IMR-90 (cell line): ENCODE results near the gene PXYLP1. TPM values are rescaled to one million over a fixed set of nuclear protein-coding genes. Genes with fewer than 3 reads are reported as not detected.

Experiments used
- ATAC-seq: fragments of 200-7000 bp; cut with Tn5 transposase; 2 replicates; pipeline ENCODE4 v1.9.1; 2020; ENCODE audit warnings: low read depth, mild to moderate bottlenecking, moderate library complexity
- BruUV-seq: library from RNA; stranded (reverse); fragments of 400-500 nt; replicated peaks from 2 replicates; lab custom pipeline; 2021; lab: Mats Ljungman, UMichigan
- CTCF ChIA-PET: fragments of 300-600 bp; formaldehyde crosslinking; extraction: SDS; loops from one replicate; lab custom pipeline; 2021; ENCODE audit warnings: antibody characterized with exemption; lab: Yijun Ruan, JAX
- POLR2A ChIA-PET: fragments of 300-600 bp; sonication (Branson Sonifier 250); formaldehyde crosslinking; loops from one replicate; lab custom pipeline; 2022; ENCODE audit warnings: antibody characterized with exemption; ENCODE audit not compliant: unreplicated experiment; lab: Charles Lee
- DNase-seq: peaks from one replicate; pipeline ENCODE4 v3.0.0; 2013
- H2AFZ ChIP-seq: replicated peaks from 2 replicates; pipeline ENCODE3; 2013; ENCODE audit warnings: low read length, mild to moderate bottlenecking; ENCODE audit not compliant: poor library complexity
- H2AK5ac ChIP-seq: 2 replicates; pipeline ENCODE4 v1.6.1; 2013; ENCODE audit warnings: low read depth, low read length, inconsistent platforms
- H2AK9ac ChIP-seq: replicated peaks from 2 replicates; pipeline ENCODE3; 2013; ENCODE audit warnings: mild to moderate bottlenecking, low read depth, low read length, moderate library complexity; ENCODE audit not compliant: poor library complexity
- H2BK120ac ChIP-seq: 2 replicates; pipeline ENCODE4 v1.6.1; 2013; ENCODE audit warnings: low read depth, low read length, inconsistent platforms
- H2BK15ac ChIP-seq: 3 replicates; pipeline ENCODE4 v1.6.1; 2013; ENCODE audit warnings: low read depth, low read length, inconsistent platforms
- H2BK20ac ChIP-seq: 2 replicates; pipeline ENCODE4 v1.6.1; 2013; ENCODE audit warnings: low read depth, mild to moderate bottlenecking, inconsistent platforms, low read length, moderate library complexity
- H2BK5ac ChIP-seq: 2 replicates; pipeline ENCODE4 v1.6.1; 2013; ENCODE audit warnings: mild to moderate bottlenecking, low read depth, low read length, inconsistent platforms; ENCODE audit not compliant: poor library complexity, severe bottlenecking
- H3K14ac ChIP-seq: replicated peaks from 2 replicates; pipeline ENCODE4 v1.6.1; 2013; ENCODE audit warnings: low read depth, low read length, inconsistent platforms
- H3K18ac ChIP-seq: 2 replicates; pipeline ENCODE4 v1.6.1; 2013; ENCODE audit warnings: low read depth, low read length, control low read depth
- H3K23ac ChIP-seq: 2 replicates; pipeline ENCODE4 v1.6.1; 2013; ENCODE audit warnings: low read depth, low read length, inconsistent platforms
- H3K27ac ChIP-seq: 2 replicates; pipeline ENCODE4 v1.5.1; 2013; ENCODE audit warnings: mild to moderate bottlenecking, control low read depth, low read length; ENCODE audit not compliant: insufficient read depth
- H3K27me3 ChIP-seq: 2 replicates; pipeline ENCODE4 v1.6.1; 2013; ENCODE audit warnings: low read length; ENCODE audit not compliant: control insufficient read depth, insufficient read depth
- H3K36me3 ChIP-seq: 2 replicates; pipeline ENCODE4 v1.6.1; 2013; ENCODE audit warnings: low read length, mixed read lengths; ENCODE audit not compliant: control insufficient read depth, insufficient read depth
- H3K4ac ChIP-seq: 2 replicates; pipeline ENCODE4 v1.6.1; 2013; ENCODE audit warnings: low read depth, low read length, inconsistent platforms
- H3K4me1 ChIP-seq: 2 replicates; pipeline ENCODE4 v1.6.1; 2013; ENCODE audit warnings: low read length, mixed read lengths; ENCODE audit not compliant: control insufficient read depth, insufficient read depth
- H3K4me2 ChIP-seq: 2 replicates; pipeline ENCODE4 v1.6.1; 2013; ENCODE audit warnings: low read depth, mild to moderate bottlenecking, control low read depth, low read length, moderate library complexity
- H3K4me3 ChIP-seq: 2 replicates; pipeline ENCODE4 v1.5.1; 2013; ENCODE audit warnings: low read depth, mild to moderate bottlenecking, control low read depth, low read length, moderate library complexity; ENCODE audit not compliant: insufficient read depth
- H3K56ac ChIP-seq: 2 replicates; pipeline ENCODE4 v1.6.1; 2013; ENCODE audit warnings: low read length, inconsistent platforms; ENCODE audit not compliant: insufficient read depth; ENCODE audit errors: extremely low read depth
- H3K79me1 ChIP-seq, 2 experiments: 2 replicates each; pipeline ENCODE4 v1.6.1; 2013; ENCODE audit warnings: low read length in 2 of 2, inconsistent platforms in 1 of 2, low read depth in 1 of 2
- H3K9ac ChIP-seq: 2 replicates; pipeline ENCODE4 v1.6.1; 2013; ENCODE audit warnings: low read depth, low read length, control low read depth
- H3K9me1 ChIP-seq: 2 replicates; pipeline ENCODE4 v1.6.1; 2013; ENCODE audit warnings: low read length, inconsistent platforms; ENCODE audit not compliant: insufficient read depth
- H3K9me3 ChIP-seq: 2 replicates; pipeline ENCODE4 v1.6.1; 2013; ENCODE audit warnings: low read length; ENCODE audit not compliant: control insufficient read depth, insufficient read depth
- H4K20me1 ChIP-seq: 2 replicates; pipeline ENCODE4 v1.6.1; 2013; ENCODE audit warnings: low read length, inconsistent platforms; ENCODE audit not compliant: insufficient read depth
- H4K5ac ChIP-seq: 2 replicates; pipeline ENCODE4 v1.6.1; 2013; ENCODE audit warnings: mild to moderate bottlenecking, low read depth, low read length, control low read depth
- H4K8ac ChIP-seq, 2 experiments: 2 replicates each; pipeline ENCODE4 v1.6.1; 2013; ENCODE audit warnings: low read depth in 2 of 2, low read length in 2 of 2, control low read depth in 1 of 2, inconsistent platforms in 1 of 2
- H4K91ac ChIP-seq: 2 replicates; pipeline ENCODE4 v1.6.1; 2013; ENCODE audit warnings: low read depth, low read length, inconsistent platforms; ENCODE audit not compliant: insufficient read depth
- CEBPB ChIP-seq: IDR thresholded peaks from 2 replicates; pipeline ENCODE4 v1.6.1; 2012; ENCODE audit warnings: low read depth, low read length, improper control_type of control experiment
- MXI1 ChIP-seq: IDR thresholded peaks from 2 replicates; pipeline ENCODE4 v1.6.1; 2012; ENCODE audit warnings: low read depth, mild to moderate bottlenecking, low read length, moderate library complexity, borderline replicate concordance
- POLR2A ChIP-seq: IDR thresholded peaks from 2 replicates; pipeline ENCODE4 v1.6.1; 2012; ENCODE audit warnings: mild to moderate bottlenecking, low read depth, low read length
- RCOR1 ChIP-seq: IDR thresholded peaks from 2 replicates; pipeline ENCODE4 v1.6.1; 2012; ENCODE audit warnings: mild to moderate bottlenecking, low read length, improper control_type of control experiment; ENCODE audit not compliant: insufficient replicate concordance
- RFX5 ChIP-seq: IDR thresholded peaks from 2 replicates; pipeline ENCODE4 v1.8.0; 2012; ENCODE audit warnings: low read depth, mild to moderate bottlenecking, low read length, moderate library complexity
- SMC3 ChIP-seq: fragments of 150-350 bp; IDR thresholded peaks from 2 replicates; pipeline ENCODE4 v1.6.1; 2016; ENCODE audit warnings: low read depth, mild to moderate bottlenecking, antibody characterized with exemption, low read length, moderate library complexity
- WGBS, 2 experiments: methylation state at CpG; one replicate each; pipeline versions ENCODE4 v1.1.5 to v1.1.7; 2013; ENCODE audit warnings: missing lambda C conversion rate in 2 of 2; ENCODE audit not compliant: insufficient read length in 1 of 2; ENCODE audit errors: extremely low coverage in 2 of 2; 5-methylcytosine and 5-hydroxymethylcytosine counted together
- dilution Hi-C: fragments of 300-500 bp; cut with HindIII; formaldehyde crosslinking; loops from one replicate; pipeline ENCODE4 v1.14.3; 2018; ENCODE audit warnings: low sequenced_read_pairs; ENCODE audit not compliant: unreplicated experiment
- in situ Hi-C: fragments of 300-500 bp; cut with MboI; formaldehyde crosslinking; loops from 3 replicates; pipeline ENCODE4 v1.14.3; 2019; ENCODE audit warnings: low sequenced_read_pairs, inconsistent platforms, mixed read lengths
- intact Hi-C: fragments of 100-400 bp; cut with micrococcal nuclease; formaldehyde crosslinking; loops from 2 replicates; pipeline ENCODE4 v1.10.0; 2022
- polyA plus RNA-seq, 3 experiments: library from polyadenylated mRNA; depleted of rRNA; stranded (reverse); fragments of >200 nt; gene quantifications; 2 replicates each; pipeline ENCODE4 v1.2.3, GENCODE V29; 2012; ENCODE audit warnings: low replicate concordance in 1 of 3
- total RNA-seq: library from RNA; depleted of rRNA; stranded (reverse); fragments of >200 nt; gene quantifications from 2 replicates; pipeline ENCODE4 v1.2.3, GENCODE V29; 2012
- TF ChIP-seq, protein P1 (sequence below): conservative IDR thresholded peaks from 2 replicates; pipeline ENCODE4 v1.5.1; 2012; ENCODE audit warnings: mild to moderate bottlenecking, low read depth, low read length, improper control_type of control experiment
- TF ChIP-seq, protein P2 (sequence below): fragments of 150-350 bp; IDR thresholded peaks from 2 replicates; pipeline ENCODE4 v1.6.1; 2017; ENCODE audit warnings: mild to moderate bottlenecking, antibody characterized with exemption, low read length, low read depth

Gene PXYLP1
- total and polyA plus RNA-seq, 2 of the 4 experiments (the other 2 are of a cell fraction): 11.7 to 15.6 TPM

DNA sequence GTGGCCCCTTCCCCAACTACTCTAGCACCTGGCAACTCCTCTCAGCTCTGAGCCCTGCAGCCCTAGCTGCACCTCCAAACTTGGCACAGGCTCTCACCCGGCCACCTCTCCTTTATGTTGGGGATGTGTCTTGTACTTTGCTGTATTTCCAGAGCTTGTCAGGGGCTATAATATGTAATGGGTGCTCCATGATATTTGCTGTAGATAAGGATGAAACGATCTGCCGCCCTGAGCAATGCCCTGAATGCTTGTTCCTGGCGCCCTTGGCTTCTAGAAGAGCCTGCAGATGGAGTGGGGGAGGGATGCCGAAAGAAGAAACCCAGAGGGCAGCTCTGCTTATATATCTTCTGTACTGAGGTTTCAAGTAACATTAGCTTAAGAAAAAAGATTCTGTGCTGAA lies 100.8 kb downstream of the PXYLP1 start:
- H3K4me2 ChIP-seq: no peak overlapping the region

More for the DNA sequence above, 100.8 kb downstream of the PXYLP1 start:
- Histone ChIP-seq H3K27ac (peak overlapping the region; percentile 88), H3K56ac (peak overlapping the region; percentile 88), H3K27me3 (no peaks in the 10 kb centered on the region), H2AK9ac (peak overlapping the region; percentile 81), H3K9me1 (peaks cover 44% of the 10 kb centered on the region), H2BK120ac (peak overlapping the region; percentile 99), H2AFZ (peak overlapping the region; percentile 37), H2BK20ac (peak overlapping the region; percentile 94), H2BK5ac (peak overlapping the region; percentile 99), H3K18ac (peak overlapping the region; percentile 84), H3K79me1 (peaks cover 0 to 33% of the 10 kb centered on the region in 2 experiments; a peak in 3 of 4 replicates), H2AK5ac (peak overlapping the region; percentile 97), H4K5ac (peak overlapping the region; percentile 51), H4K8ac (peak overlapping the region; percentile 95), H3K9ac (peak overlapping the region; percentile 48), H3K4ac (peak overlapping the region; percentile 98), H4K20me1 (no peaks in the 10 kb centered on the region), H3K23ac (peak overlapping the region; percentile 87; the same call in 1 of the 2 replicates), H3K36me3 (no peaks in the 10 kb centered on the region), H2BK15ac (peak overlapping the region; percentile 67; the same call in 1 of the 3 replicates), H4K91ac (peak overlapping the region; percentile 97), H3K14ac (peak overlapping the region; percentile 89), H3K4me1 (peaks cover 38% of the 10 kb centered on the region), H3K9me3 (no peaks in the 10 kb centered on the region), H3K4me3 (no peak overlapping the region)
- TF ChIP-seq POLR2A: peak; percentile 64
- TF ChIP-seq RCOR1: no peak
- TF ChIP-seq SMC3: no peak
- no peak for TF ChIP-seq CEBPB
- TF ChIP-seq, protein P1, sequence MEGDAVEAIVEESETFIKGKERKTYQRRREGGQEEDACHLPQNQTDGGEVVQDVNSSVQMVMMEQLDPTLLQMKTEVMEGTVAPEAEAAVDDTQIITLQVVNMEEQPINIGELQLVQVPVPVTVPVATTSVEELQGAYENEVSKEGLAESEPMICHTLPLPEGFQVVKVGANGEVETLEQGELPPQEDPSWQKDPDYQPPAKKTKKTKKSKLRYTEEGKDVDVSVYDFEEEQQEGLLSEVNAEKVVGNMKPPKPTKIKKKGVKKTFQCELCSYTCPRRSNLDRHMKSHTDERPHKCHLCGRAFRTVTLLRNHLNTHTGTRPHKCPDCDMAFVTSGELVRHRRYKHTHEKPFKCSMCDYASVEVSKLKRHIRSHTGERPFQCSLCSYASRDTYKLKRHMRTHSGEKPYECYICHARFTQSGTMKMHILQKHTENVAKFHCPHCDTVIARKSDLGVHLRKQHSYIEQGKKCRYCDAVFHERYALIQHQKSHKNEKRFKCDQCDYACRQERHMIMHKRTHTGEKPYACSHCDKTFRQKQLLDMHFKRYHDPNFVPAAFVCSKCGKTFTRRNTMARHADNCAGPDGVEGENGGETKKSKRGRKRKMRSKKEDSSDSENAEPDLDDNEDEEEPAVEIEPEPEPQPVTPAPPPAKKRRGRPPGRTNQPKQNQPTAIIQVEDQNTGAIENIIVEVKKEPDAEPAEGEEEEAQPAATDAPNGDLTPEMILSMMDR: no peak
- TF ChIP-seq, protein P2, sequence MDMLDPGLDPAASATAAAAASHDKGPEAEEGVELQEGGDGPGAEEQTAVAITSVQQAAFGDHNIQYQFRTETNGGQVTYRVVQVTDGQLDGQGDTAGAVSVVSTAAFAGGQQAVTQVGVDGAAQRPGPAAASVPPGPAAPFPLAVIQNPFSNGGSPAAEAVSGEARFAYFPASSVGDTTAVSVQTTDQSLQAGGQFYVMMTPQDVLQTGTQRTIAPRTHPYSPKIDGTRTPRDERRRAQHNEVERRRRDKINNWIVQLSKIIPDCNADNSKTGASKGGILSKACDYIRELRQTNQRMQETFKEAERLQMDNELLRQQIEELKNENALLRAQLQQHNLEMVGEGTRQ: no peak
- no peak for TF ChIP-seq RFX5
- TF ChIP-seq MXI1: no peak
- no CpG with 5 or more reads among the region's 5 CpGs for WGBS, 2 experiments
- BruUV-seq: no TSS peak
- ChIA-PET POLR2A (no interaction called here), CTCF (interaction anchor here (0.9 to 1.6 kb wide), 2 partner anchors 20 to 110 kb away, joined by 4 to 6 read pairs; no protein-coding TSS in a partner anchor)
- dilution Hi-C loops: no loop called here
- in situ Hi-C loops: loop anchor here (25.0 kb wide), 1 partner anchor 555 kb away; the partner anchor contains the start of gene ATP1B3
- intact Hi-C loops: no loop called here
- peak; percentile 45 for DNase-seq
- no peak for ATAC-seq
